HG02763 (cell line): ENCODE measurements around the gene DPP8.

ENCODE experiments used
- ATAC-seq: cut with Tn5 transposase; IDR thresholded peaks from one replicate; pipeline ENCODE4 v1.9.1; 2021; ENCODE audit warnings: mild to moderate bottlenecking, moderate library complexity; ENCODE audit not compliant: unreplicated experiment

The DPP8 gene

DNA sequence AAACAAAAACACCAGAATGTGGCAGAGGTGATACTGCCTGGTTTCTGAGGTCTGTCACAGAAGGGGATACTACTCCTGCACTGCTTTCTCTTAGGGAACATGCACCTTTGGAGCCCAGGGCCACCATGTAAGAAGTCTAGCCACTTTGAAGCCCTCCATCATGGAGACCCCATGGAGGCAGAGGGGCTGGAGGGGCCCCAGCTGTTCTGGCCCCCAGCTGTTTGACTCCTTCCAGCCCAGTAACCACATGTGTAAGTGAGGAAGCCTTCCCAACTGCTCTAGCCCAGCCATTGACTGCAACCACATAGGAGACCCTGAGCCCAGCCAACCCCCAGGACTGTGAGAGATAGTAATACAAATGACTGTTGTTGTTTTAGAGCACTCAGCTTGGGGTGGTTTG, 85.8 kb downstream of the DPP8 start:
- no peak for ATAC-seq

DNA sequence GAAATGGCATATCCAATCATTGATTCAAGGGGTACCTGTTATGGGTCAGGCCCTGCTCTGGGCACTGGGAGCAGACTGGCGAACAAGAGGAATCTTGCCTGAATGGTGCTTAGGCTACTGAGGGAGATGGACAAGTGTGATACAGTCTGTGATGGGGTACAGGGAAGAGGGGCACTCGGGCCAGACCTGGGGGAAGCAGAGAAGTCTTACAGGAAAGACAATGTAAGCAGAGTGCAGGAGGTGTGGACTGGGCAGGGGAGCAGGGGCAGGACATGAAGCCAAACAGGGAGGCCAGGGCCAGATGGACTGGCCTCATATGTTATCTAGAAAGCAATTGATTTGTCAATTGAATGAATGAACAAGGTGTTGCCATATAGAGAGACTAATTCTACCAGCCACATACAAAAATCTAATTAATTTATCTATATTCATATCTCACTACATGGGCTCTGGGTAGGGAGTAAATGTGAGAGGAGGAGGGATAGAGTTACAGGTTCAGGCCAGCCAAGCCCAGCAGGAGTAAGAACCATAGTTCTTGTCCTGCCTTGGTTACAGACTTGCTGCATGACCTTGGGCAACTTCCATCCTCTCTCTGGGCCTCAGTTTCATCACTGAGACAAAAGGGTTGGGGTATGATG, 91.2 kb downstream of the DPP8 start:
- no peak for ATAC-seq

DNA sequence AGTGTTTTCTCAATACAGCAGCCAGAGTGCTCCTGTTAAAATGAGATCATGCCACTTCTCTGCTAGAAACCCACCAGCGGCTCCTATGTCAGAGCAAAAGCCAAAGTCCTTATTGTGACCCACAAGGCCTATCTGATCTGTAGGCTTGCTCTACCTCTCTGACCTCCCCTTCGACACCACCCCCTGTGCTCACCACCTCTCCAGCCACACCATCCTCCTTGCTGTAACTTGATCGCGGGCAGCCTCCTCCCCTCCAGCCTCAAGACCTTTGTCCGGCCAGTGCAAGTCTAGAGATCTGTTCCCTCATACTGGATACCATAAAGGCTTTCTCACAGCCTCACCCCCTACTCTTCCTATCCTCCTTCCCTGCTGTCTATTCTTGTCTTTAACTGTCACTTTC, 92.8 kb downstream of the DPP8 start:
- ATAC-seq, result no peak

DNA sequence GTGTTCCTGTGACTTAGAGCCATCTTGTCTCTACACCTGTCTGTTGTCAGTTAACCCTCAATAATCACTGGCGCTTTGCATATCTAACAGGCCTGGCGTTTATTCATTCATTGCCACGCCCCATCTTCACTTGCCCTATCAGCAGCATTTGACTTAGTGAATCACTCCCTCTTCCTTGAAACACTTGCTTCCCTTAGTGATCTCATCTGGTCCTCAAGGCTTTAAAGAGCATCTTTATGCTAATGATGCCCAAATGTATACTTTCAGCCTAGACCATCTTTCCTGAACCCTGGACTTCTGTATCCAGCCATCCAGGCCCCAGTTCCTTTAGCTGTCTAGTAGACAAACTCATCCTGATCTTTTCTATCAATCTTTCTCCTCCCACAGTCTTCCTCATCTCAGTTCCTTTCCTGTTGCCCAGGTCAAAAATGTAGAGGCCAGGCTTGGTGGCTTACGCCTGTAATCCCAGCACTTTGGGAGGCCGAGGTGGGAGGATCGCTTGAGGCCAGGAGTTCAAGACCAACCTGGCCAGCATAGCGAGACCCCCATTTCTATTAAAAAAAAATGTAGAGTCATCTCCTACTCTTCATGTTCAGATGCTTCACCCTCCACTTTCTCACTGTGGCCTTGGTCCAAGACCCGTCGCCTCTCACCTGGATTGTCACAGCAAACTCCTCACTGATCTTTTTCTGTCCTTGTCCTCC, 93.4 kb downstream of the DPP8 start:
- ATAC-seq, result no peak

DNA sequence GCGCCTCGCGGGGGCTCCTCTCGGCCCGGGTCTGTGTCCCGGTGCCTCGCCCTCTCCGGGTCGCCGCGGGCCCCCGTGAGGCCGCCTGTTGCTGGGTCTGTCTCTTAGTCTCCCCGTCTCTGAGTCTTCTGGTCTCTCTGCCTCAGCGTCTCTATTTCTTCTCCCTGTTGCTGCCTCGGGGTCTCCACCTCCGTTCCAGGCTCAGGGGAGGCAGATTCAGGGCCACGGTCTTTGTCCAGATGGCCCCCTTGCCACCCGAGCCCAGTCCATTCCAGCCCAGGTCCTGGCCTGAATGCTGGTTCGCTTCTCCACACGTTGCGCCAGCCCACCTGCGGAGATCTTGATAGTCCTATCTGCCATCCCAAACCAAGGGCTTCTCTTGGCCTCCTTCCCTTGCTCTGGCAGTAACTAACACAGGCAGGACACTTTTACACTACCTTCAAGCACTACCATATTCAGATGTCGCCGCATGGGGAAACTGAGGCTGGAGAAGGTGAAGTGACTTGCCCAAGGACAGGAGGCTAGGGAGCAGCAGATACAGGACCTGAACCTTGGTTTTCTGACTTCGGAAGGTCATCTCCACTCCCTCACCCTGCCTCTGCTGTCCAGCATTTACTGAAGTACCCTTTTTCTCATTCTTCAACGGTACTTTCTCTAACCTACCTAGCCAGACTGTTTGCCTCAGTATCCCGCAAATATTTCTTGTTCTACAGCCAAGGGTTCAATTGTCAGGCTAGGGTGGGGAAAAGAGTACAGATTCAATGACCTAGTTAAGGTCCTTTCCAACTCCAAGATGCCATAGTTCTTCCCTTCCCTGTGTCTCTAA, 94.1 kb downstream of the DPP8 start:
- ATAC-seq, result no peak

DNA sequence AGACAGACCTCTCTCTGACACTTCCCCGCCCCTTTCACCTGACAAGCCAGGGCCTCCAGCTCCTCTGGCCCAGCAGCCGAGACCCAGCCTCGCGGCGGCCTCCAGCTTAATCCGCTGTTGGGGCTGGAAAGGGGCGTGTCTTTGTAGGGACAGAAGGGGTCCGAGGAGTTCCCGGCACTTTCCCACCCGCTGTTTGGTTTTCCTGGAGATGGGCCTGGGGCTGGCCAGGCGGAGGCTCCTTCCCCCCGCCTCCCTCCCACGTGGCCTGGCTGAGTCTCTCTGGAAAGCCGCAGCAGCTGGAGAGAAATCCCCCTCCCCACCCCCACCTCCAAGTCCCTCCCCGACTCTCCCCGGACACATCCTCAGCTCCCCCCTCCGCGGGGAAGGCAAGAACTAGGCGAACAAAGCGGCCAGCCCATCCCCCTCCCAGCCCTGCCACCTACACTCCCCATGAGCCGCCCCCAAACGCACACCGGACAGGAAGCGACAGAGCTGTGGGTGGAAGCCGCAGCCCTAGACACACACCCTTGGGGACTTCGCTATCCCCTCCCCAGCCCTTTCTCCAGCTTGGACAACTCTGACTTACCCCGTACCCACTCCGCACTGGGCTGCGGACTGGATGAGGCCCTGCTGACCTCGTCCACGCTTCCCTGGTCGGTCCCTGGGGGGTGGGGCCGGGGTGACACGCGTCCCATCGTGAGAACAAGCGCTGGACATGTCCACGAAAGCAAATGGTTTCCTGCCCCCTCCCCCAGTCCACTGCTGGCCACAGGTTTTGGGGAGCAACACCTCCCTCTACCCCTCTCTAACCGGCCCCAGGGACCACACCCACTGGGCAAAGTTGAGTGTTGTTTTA, 95.9 kb downstream of the DPP8 start:
- no peak for ATAC-seq

DNA sequence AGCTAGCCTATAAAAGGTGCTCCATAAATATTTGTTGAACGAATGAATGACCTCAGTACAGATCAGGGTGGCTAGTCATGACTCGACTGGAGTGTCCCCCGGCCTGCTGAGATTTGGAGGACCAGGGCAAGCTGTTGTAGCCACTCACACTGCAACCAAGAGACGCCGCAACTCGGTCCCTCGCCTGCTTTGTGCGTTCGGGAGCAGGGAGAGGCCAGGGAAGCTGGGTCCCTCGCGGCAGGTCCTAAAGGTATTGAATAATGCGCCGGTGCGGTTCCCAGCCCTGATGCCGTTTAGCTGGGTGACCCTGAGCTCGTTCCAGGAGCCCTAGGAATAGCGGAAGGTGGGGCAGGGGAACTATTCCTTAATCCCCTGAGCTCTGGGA, 96.5 kb downstream of the DPP8 start:
- ATAC-seq, result no peak

DNA sequence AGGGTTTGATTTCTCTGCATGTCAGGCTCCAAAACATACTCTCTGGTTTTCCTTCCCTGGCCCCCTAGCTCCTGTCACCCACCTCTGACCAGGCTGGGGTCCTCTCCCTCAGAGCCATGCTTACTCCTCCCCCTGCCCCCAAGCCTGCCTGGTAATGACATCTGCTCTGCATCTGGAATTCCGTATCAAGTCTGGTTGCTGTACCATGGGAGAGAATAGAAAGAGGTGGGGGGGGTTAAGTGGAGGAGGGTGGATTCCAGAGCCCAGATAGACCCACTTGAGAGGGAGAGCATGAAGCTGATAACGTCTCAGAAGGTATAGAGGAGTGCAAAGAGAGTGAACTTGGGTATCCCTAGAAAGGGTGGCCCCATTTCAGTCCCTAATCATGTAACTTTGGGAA, 98.9 kb downstream of the DPP8 start:
- ATAC-seq, result no peak

DNA sequence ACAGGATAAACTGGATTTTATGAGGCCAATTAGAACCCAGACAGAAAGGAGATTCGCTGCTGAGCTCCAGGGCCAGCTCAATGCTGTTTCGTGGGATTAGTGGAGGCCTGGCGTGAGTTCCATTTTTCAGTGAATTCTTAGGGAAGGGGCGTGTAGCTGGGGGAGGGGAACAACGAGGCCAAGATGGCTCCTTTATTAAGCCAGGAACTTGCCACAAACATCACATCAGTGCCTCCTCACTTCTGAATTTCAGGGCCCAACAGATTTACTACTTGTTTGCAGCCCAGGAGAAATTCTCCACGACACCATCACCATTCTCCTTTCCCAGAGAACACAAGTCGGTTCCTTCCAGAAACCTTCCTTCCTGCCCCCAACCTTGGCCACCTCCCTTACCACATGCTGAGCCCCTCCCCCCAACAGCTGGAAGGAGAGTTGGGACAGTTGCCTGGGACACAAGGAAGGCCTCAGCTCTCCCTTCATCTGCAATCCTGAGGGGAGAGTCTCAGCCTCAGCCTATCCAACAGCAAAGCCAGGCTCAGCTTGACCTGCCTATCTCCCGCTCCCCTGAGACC, 100.6 kb downstream of the DPP8 start:
- no peak for ATAC-seq

DNA sequence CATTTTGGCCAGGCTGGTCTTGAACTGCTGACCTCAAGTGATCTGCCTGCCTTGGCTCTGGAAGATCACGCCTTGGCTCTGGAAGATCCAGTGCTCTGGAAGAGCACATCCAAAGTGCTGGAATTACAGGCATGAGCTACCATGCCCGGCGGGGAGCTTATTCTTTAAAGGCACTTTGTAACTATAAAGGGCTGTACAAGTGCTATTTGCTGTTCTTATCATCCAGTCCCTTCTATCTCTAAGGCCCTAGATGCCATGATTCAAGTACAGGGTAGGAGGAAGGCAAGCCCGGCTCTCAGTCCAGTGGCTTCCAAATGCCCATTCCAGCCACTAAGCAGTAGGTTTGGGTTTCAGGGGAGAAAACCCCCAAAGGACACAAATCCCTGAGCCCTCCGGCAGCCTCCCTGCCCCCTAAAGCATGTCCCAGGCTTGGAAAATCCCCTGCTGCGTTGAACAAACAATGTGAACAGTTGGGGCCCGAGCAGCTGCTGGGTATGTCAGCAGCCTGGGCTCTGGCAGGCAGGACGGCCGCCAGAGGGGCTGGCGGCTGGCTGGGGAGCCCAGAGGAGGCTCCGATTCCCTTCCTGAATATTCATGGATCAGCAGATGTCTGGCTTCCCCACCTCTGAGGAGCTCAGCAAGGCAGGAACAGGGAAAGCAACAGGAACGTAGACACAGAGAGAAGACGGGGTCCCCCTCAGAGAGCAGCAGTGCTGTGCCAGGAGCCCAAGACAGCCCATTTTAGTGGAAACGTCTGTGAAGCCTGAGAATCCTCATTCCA, 102.5 kb downstream of the DPP8 start:
- ATAC-seq, result no peak

DNA sequence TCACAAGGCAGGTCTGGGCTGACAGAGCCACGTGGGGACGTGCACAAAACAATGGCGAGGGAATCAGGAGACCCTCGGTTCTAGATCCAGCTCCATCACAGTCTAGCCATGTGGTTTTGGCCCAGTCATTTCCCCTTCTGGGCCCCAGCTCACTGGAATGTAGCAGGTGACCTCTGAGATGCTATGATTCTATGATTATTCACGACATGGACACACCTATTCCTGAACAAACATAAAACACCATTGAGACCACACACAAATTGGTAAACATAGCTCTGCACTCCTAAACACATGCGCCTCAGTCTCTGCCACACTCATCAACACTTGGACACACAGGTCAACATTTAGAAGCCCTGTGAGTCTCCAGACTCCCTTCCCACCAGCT, 103.7 kb downstream of the DPP8 start:
- ATAC-seq, result no peak

DNA sequence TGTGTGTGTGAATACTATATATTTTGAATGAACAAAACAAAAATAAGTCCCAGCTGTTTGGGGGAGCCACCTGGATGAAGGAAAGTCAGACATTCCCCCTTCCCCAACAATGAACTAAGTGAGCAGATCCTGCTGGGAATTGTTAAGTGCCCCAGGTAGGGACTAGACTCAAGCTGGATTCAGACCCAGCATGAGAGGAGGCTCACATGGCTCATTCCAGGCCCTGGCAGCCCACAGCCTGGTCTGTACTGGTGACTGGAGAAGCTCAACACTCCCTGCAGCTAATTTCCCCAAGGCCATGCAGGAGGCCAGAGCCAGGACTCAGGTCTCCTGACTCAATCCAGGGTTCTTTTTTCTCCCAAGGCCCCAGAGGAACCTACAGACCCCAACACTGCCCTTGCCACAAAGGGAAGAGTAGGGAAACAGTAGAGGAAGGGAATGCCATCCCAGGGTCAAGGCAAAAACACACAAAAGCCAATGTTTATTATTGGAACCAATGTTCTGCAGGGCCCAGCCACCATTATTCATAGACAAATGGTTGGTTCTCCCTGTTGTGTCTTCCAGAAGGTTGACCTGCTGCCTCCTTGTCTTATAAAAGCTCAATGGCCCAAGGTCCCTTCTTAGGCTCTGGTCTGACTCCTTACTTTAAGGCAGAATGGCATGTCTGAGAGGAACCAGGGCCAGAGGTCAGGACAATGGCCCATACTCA, 104.3 kb downstream of the DPP8 start:
- ATAC-seq, result no peak

DNA sequence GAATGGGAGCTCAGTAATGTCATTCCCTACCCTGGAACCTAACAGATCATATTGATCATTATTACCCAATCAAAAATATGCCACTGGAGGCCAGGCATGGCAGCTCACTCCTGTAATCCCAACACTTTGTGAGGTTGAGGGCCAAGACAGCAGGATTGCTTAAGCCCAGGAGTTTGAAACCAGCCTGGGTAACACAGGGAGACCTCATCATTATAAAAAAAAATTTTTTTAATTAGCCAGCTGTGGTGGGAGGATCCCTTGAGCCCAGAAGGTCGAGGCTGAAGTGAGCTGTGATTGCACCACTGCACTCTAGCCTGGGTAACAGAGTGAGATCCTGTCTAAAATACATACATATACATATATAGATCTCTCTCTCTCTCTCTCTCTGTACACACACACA, 104.9 kb downstream of the DPP8 start:
- ATAC-seq, result no peak

DNA sequence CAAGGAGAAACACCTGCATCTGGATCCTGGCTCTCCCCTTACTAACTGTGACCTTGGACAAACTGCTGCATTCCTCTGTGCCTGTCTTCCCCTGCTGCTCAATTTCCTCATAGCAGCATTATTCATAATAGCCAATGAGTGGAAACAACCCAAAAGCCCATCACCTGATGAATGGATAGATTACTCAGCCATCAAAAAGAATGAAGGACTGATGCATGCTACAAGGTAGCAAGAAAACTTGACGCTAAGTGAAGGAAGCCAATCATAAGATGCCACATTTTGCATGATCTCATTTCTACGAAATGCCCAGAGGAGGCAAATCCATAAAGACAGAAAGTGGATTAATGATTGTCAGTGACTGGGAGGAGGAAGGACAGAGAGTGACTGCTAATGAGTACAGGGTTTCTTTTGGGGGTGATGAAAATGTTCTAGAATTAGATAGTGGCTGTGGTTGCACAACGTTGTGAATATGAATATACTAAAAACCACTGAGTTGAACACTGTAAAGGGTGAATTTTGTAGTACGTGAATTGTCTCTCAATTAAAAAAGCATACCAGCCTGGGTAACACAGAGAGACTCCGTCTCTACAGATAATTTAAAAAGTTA, 105.9 kb downstream of the DPP8 start:
- no peak for ATAC-seq

DNA sequence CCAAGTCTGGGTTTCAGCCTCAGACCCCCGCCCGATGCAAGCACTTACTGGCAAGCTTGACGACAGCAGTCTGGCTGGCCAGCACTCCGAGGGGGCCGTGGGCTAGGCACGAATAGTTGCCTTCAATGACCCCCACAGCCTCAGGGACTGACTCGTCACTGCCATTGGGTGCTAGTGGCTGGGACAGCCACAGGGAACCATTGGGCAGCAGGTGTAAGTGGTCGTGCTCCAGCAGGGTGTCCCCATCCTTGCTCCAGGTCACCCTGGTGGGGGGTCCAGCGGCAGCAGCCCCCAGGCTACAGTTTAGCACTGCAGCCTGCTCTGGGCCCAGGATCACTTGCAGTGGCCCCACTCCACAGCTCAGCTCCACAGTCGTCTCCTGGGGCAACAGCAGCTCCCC, 106.5 kb downstream of the DPP8 start:
- no peak for ATAC-seq

DNA sequence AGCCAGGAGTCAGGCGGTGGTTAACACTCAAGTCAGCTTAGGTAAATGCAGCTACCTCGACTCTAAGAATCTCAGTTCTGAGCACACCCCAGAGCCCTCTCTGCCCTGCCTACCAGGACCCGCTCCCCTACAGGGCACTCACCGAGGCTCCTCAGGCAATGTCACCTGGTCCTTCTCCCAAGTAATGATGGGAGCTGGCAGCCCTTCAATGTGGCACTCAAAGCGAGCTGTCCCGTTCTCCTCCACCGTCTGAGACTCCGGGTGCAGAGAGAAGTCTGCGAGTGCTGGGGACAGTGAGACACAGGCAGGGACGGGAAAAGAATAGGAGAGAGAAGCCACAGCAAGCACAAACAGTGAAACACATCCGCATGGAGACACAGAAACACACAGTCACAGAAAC, 107.5 kb downstream of the DPP8 start:
- ATAC-seq, result no peak

DNA sequence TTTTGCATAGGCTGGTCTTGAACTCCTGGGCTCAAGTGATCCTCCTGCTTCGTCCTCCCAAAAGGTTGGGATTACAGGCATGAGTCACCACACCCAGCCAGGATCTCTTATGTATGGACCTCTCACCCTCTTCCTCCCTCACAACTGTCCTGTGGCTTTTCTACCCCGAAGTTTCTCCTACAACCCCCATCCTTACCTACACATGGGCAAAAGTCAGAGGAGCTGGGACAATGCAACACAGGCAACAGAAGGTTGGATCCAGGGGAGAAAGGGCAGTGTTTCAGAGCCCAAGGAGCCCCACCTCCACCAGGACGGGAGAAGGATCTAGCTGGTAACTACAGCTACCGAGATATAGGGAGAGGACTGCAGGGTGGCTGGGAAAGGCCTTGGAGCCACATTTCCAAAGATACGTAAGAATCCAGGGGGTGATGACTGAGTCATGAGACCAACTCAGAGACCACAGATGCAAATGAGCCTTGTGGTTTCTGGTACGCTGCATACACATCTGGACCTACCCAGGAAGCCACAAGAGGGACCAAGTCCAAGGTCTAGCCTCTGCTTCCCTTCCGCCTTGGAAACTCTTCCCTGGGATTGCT, 108.4 kb downstream of the DPP8 start:
- ATAC-seq, result peak; percentile 63

DNA sequence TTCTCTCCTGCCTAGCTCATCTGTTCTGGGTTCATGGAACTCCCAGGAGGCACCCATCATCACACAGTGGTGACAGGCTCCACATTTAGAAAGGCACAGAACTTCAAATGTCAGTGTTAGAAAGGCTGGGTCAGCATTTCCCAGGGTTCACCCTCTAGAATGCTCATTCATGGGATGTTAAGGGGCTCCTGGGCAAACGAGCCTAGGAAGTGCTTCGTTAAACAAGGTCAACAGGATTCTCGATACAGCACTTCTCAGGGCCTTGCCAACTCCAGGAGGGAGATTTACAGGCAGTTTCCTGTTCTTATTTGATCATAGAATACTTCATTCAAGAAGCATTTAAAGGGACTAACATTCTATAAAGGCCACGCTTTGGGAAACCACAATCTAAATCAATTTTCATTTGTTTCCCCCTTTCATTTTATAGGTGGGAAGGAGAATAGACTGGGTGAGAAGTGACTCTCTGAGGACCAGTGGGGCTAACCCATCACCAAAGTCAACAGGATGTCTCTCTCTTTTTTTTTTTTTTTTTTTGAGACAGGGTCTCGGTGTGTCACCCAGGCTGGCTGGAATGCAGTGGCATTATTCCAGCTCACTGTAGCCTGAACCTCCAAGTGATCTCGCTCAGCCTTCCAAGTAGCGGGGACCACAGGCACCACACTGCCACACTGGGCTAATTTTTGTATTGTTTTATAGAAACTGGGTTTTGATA, 109.0 kb downstream of the DPP8 start:
- ATAC-seq, result no peak
